HepG2 (cell line): Measurements from ENCODE around the gene ARHGAP22.

Experiments used
- EZH2 ChIP-seq: conservative IDR thresholded peaks from 2 replicates; pipeline ENCODE4 v1.6.1; 2012; ENCODE audit warnings: mild to moderate bottlenecking, low read depth, low read length, moderate library complexity
- FOXP4 ChIP-seq: sonication (generic); formaldehyde crosslinking; IDR thresholded peaks from 2 replicates; pipeline ENCODE4 v1.4.0; 2020; ENCODE audit warnings: missing genetic modification reagents
- NR1H2 ChIP-seq: sonication (generic); formaldehyde crosslinking; IDR thresholded peaks from 2 replicates; pipeline ENCODE4 v1.8.1; 2022; ENCODE audit warnings: low read depth, missing genetic modification reagents, borderline replicate concordance
- POLR2AphosphoS5 ChIP-seq: IDR thresholded peaks from 2 replicates; pipeline ENCODE4 v1.6.1; 2012; ENCODE audit warnings: low read depth, low read length
- ZNF362 ChIP-seq: sonication (generic); formaldehyde crosslinking; IDR thresholded peaks from 2 replicates; pipeline ENCODE4 v1.4.0; 2020; ENCODE audit warnings: missing genetic modification reagents, mild to moderate bottlenecking, borderline replicate concordance
- ZNF83 ChIP-seq: sonication (generic); formaldehyde crosslinking; IDR thresholded peaks from 2 replicates; pipeline ENCODE4 v1.4.0; 2020; ENCODE audit warnings: missing genetic modification reagents, mild to moderate bottlenecking, borderline replicate concordance

DNA sequence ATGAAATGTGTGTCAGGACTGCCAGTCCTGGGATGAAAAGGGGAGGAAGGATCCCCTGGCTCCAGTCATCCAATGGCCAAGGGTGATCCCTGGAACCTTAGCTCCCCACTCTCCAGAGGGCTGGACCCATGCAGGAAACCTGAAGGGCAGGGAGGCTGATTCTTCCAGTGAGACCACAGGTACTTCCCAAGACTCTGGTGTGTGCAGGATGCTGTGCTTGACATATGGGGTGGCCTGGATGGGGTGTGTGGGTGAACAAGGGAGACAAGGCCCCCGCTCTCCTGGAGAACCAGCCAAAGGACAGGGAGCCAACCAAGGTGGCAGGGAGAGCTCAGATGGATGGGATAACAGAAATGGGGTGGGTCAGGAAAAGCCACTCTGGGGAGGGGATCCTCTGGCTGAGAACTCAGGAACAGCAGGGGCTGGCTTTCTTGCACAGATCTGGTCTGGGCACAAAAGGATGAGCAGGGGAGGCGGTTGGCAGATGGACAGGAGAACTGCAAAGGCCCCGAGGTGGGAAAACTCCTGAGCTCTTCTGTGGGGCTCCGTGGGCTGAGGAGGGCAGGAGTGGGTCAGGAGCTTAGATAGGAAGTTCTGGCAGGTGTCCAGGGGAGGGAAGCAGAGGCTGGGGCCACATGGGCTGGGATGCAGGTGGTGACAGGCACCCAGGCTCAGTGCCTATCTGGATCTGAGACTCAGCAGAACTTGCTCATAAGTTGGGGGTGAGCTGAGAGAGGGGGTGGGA lies 100.6 kb downstream of the ARHGAP22 start:
- TF ChIP-seq FOXP4 (CRISPR knock-in tag): no peak
- no peak for TF ChIP-seq NR1H2 (CRISPR knock-in tag)
- TF ChIP-seq POLR2AphosphoS5: no peak
- TF ChIP-seq EZH2: no peak
- TF ChIP-seq ZNF362 (CRISPR knock-in tag): no peak
- no peak for TF ChIP-seq ZNF83 (CRISPR knock-in tag)
